SK-MEL-5 (cell line): ENCODE data around the gene SERPINA12. TPM values are rescaled to one million over a fixed set of nuclear protein-coding genes. Genes with fewer than 3 reads are reported as not detected.

Experiments
- DNase-seq: peaks from one replicate; pipeline ENCODE4 v3.0.0-alpha.2; 2016; ENCODE audit warnings: low read depth, low spot score
- in situ Hi-C: cut with HindIII; loops from 2 replicates; pipeline ENCODE4 v1.10.0; 2016; ENCODE audit warnings: low sequenced_read_pairs, high pct_unique_total_duplicates, low pct_unique_long_range_greater_than_20kb
- total RNA-seq: library from RNA; depleted of rRNA; stranded (reverse); fragments of >200 nt; shearing (Covaris generic); gene quantifications from 2 replicates; pipeline ENCODE4 v1.2.3, GENCODE V29; 2014; rRNA removed

Gene SERPINA12
- total RNA-seq, 1 experiment from 2014 or later = not detected

GRCh38 chr14:94458096-94458495 is 51.2 kb downstream of the SERPINA12 start:
- DNase-seq = no peak
- in situ Hi-C loops = no loop called here

DNA sequence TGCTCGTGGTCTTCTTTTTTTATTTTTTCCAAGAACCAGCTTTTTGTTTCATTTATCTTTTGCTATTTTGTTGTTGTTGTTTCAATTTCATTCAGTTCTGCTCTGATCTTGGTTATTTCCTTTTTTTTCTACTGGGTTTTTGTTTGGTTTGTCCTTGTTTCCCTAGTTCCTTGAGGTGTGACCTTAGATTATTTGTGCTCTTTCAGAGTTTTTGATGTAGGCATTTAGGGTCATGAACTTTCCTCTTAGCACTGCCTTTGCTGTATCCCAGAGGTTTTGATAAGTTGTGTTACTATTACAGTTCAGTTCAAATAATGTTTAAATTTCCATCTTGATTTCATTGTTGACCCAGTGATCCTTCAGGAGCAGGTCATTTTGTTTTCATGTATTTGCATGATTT is 53.3 kb downstream of the SERPINA12 start:
- DNase-seq = no peak
- in situ Hi-C loops = no loop called here

- no peak for DNase-seq
- in situ Hi-C loops = no loop called here
These were observed 57.4 kb downstream of the SERPINA12 start for GRCh38 chr14:94451826-94452225.

GRCh38 chr14:94451091-94451771 is 58.0 kb downstream of the SERPINA12 start:
- in situ Hi-C loops = no loop called here
- no peak for DNase-seq

- DNase-seq = no peak
- in situ Hi-C loops = no loop called here
These were observed 58.6 kb downstream of the SERPINA12 start for GRCh38 chr14:94450722-94451090.

- no peak for DNase-seq
- in situ Hi-C loops = no loop called here
These were observed 59.3 kb downstream of the SERPINA12 start for GRCh38 chr14:94449930-94450329.

- DNase-seq = no peak
- in situ Hi-C loops = no loop called here
These were observed 61.0 kb downstream of the SERPINA12 start for GRCh38 chr14:94448071-94448808.

GRCh38 chr14:94447206-94447605 is 62.1 kb downstream of the SERPINA12 start:
- no peak for DNase-seq
- in situ Hi-C loops = no loop called here

- DNase-seq = no peak
- in situ Hi-C loops = no loop called here
These were observed 63.1 kb downstream of the SERPINA12 start for GRCh38 chr14:94446126-94446525.

GRCh38 chr14:94445003-94445402 is 64.3 kb downstream of the SERPINA12 start:
- in situ Hi-C loops = no loop called here
- no peak for DNase-seq

DNA sequence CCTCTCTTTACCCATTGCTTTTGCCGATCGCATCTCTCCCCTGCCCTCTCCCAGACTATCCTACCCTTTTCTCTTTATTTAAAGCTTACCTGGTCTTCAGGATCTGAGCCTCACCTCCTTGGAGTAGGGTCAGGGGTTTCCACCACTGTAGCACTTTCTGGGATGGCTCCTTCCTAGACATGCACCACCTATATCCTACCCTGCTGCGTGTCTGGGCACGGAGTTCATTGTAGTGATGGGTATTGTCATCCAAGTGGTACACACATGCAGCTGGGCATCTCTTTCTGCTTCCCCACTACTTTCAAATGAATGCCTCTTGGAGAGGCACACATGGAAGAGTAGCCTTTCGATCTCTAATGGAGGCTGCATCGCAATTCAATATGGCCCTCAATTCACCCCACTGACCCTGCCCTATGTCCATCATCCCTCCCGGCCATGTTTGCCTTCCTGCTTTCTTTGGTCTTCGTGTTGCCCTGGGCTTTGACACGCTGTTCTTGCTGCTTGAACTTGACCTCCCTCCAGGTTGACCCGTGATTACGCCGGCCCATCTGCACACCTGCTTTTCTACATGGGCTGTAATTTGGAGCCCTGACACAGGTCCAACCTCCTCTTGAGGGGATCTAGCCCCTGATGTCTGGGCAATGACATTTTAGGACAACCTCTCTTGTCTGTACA is 67.6 kb downstream of the SERPINA12 start:
- no peak for DNase-seq
- in situ Hi-C loops = no loop called here

- DNase-seq = no peak
- in situ Hi-C loops = no loop called here
These were observed 68.1 kb downstream of the SERPINA12 start for GRCh38 chr14:94441130-94441529.

- in situ Hi-C loops = no loop called here
- no peak for DNase-seq
These were observed 69.7 kb downstream of the SERPINA12 start for GRCh38 chr14:94439453-94440057.

Other genes starting within 250 kb of the SERPINA12 start
- gene SERPINA10, start 216.2 kb downstream of the SERPINA12 start, total RNA-seq = not detected in 2 replicates
- gene SERPINA6, start 186.1 kb downstream of the SERPINA12 start, total RNA-seq = not detected in 2 replicates
- not detected in 2 replicates for gene SERPINA2, start 142.8 kb downstream of the SERPINA12 start, total RNA-seq
- gene SERPINA1, start 120.9 kb downstream of the SERPINA12 start, total RNA-seq = 0.92 and 1.7 TPM in 2 replicates
- not detected in 2 replicates for gene SERPINA11, start 56.7 kb downstream of the SERPINA12 start, total RNA-seq
- gene SERPINA9, start 33.3 kb downstream of the SERPINA12 start, total RNA-seq = not detected in 2 replicates
- not detected in 2 replicates for gene SERPINA4, start 52.0 kb upstream of the SERPINA12 start, total RNA-seq
- gene SERPINA5, start 72.0 kb upstream of the SERPINA12 start, total RNA-seq = 0.16 and 0.32 TPM in 2 replicates
- gene SERPINA3, start 102.9 kb upstream of the SERPINA12 start, total RNA-seq = 195 and 196 TPM in 2 replicates